ENCODE results near the gene MED10.
"Not testable (repeated sequence)": the region's sequence is repeated elsewhere in the genome, so short reads cannot be mapped to it uniquely, and the experiment has no call there.

GRCh38 chr5:6363454-6364011, 14.8 kb downstream of the MED10 start:
- not testable (repeated sequence) for TF ChIP-seq POLR2A (IDR thresholded peaks at IDR 0.05); CTCF (IDR thresholded peaks at IDR 0.05); POLR2AphosphoS5 (IDR thresholded peaks at IDR 0.05; ENCODE audit: insufficient read depth in 1 of 2, low read depth in 1 of 2)
